Skeletal muscle satellite cell (primary cell): ENCODE results near the gene RAB34. TPM values are rescaled to one million over a fixed set of nuclear protein-coding genes. Genes with fewer than 3 reads are reported as not detected.

Source experiments
- H3K27me3 ChIP-seq: 2 replicates; pipeline ENCODE4 v1.7.0; 2013; ENCODE audit warnings: low read length; ENCODE audit not compliant: control insufficient read depth, insufficient read depth
- H3K36me3 ChIP-seq: 2 replicates; pipeline ENCODE4 v1.7.0; 2013; ENCODE audit warnings: mild to moderate bottlenecking, control low read depth, low read length; ENCODE audit not compliant: insufficient read depth
- H3K4me1 ChIP-seq: 2 replicates; pipeline ENCODE4 v1.7.0; 2013; ENCODE audit warnings: low read length; ENCODE audit not compliant: control insufficient read depth, insufficient read depth
- H3K4me2 ChIP-seq: 2 replicates; pipeline ENCODE4 v1.7.0; 2013; ENCODE audit warnings: mild to moderate bottlenecking, low read length
- H3K4me3 ChIP-seq: 2 replicates; pipeline ENCODE4 v1.7.0; 2013; ENCODE audit warnings: low read length
- H3K9ac ChIP-seq: 2 replicates; pipeline ENCODE4 v1.7.0; 2013; ENCODE audit warnings: mild to moderate bottlenecking, low read depth, low read length, moderate library complexity
- H3K9me3 ChIP-seq: replicated peaks from 2 replicates; pipeline ENCODE4 v1.7.0; 2013; ENCODE audit warnings: mild to moderate bottlenecking, control low read depth, low read length
- small RNA-seq: library from RNA; depleted of rRNA; stranded (forward); fragments of <200 nt; gene quantifications from one replicate; pipeline ENCODE3, GENCODE V24; 2012

RAB34 gene

GRCh38 chr17:28684963-28685362 lies 32.7 kb downstream of the RAB34 start:
- Histone ChIP-seq H3K4me1 (no peaks in the 10 kb centered on the region), H3K4me3 (no peak overlapping the region), H3K4me2 (no peak overlapping the region), H3K36me3 (peaks cover 90% of the 10 kb centered on the region), H3K9ac (no peak overlapping the region), H3K9me3 (no peaks in the 10 kb centered on the region), H3K27me3 (no peaks in the 10 kb centered on the region)

GRCh38 chr17:28682655-28683054 lies 35.0 kb downstream of the RAB34 start:
- Histone ChIP-seq H3K36me3 (peaks cover 80% of the 10 kb centered on the region), H3K4me3 (no peak overlapping the region), H3K4me1 (no peaks in the 10 kb centered on the region)

GRCh38 chr17:28675980-28676379 lies 41.7 kb downstream of the RAB34 start:
- Histone ChIP-seq H3K9me3 (no peaks in the 10 kb centered on the region), H3K9ac (no peak overlapping the region), H3K4me3 (no peak overlapping the region), H3K36me3 (peaks cover 81% of the 10 kb centered on the region), H3K4me1 (no peaks in the 10 kb centered on the region), H3K4me2 (no peak overlapping the region), H3K27me3 (no peaks in the 10 kb centered on the region)

More at GRCh38 chr17:28682655-28683054, 35.0 kb downstream of the RAB34 start:
- Histone ChIP-seq H3K9ac (no peak overlapping the region), H3K9me3 (no peaks in the 10 kb centered on the region), H3K4me2 (no peak overlapping the region), H3K27me3 (no peaks in the 10 kb centered on the region)

GRCh38 chr17:28675490-28675889 lies 42.2 kb downstream of the RAB34 start:
- Histone ChIP-seq H3K36me3 (peaks cover 79% of the 10 kb centered on the region), H3K4me1 (no peaks in the 10 kb centered on the region), H3K4me2 (no peak overlapping the region), H3K9ac (no peak overlapping the region), H3K27me3 (no peaks in the 10 kb centered on the region), H3K4me3 (no peak overlapping the region), H3K9me3 (no peaks in the 10 kb centered on the region)

- no peak overlapping the region for H3K4me2 ChIP-seq
- peaks cover 63% of the 10 kb centered on the region for H3K36me3 ChIP-seq
- peaks cover 5% of the 10 kb centered on the region for H3K4me1 ChIP-seq
- H3K27me3 ChIP-seq: no peaks in the 10 kb centered on the region
- no peak overlapping the region for H3K4me3 ChIP-seq
- H3K9ac ChIP-seq: no peak overlapping the region
- no peaks in the 10 kb centered on the region for H3K9me3 ChIP-seq
Observed at GRCh38 chr17:28669918-28670317, 47.8 kb downstream of the RAB34 start.

- Histone ChIP-seq H3K36me3 (peaks cover 42% of the 10 kb centered on the region), H3K4me2 (no peak overlapping the region), H3K9me3 (no peaks in the 10 kb centered on the region), H3K27me3 (no peaks in the 10 kb centered on the region), H3K4me3 (no peak overlapping the region), H3K4me1 (peaks cover 18% of the 10 kb centered on the region), H3K9ac (no peak overlapping the region)
Observed at GRCh38 chr17:28667870-28668269, 49.8 kb downstream of the RAB34 start.

GRCh38 chr17:28665994-28666393 lies 51.7 kb downstream of the RAB34 start:
- Histone ChIP-seq H3K27me3 (no peaks in the 10 kb centered on the region), H3K4me2 (no peak overlapping the region), H3K9me3 (no peaks in the 10 kb centered on the region), H3K9ac (no peak overlapping the region), H3K4me1 (peaks cover 20% of the 10 kb centered on the region), H3K36me3 (peaks cover 26% of the 10 kb centered on the region), H3K4me3 (no peak overlapping the region)

Small RNA genes lying within 50 kb of the gene (small RNA-seq; reads per million reads assigned to genes)
- gene SNORD42A (not detected), gene SNORD42B (0.49 reads per million), gene SNORD4A (not detected), gene SNORD4B (not detected)
